ENCODE results near the gene CPSF4L.
"Not testable (repeated sequence)": the region's sequence is repeated elsewhere in the genome, so short reads cannot be mapped to it uniquely, and the experiment has no call there.

Gene CPSF4L

DNA sequence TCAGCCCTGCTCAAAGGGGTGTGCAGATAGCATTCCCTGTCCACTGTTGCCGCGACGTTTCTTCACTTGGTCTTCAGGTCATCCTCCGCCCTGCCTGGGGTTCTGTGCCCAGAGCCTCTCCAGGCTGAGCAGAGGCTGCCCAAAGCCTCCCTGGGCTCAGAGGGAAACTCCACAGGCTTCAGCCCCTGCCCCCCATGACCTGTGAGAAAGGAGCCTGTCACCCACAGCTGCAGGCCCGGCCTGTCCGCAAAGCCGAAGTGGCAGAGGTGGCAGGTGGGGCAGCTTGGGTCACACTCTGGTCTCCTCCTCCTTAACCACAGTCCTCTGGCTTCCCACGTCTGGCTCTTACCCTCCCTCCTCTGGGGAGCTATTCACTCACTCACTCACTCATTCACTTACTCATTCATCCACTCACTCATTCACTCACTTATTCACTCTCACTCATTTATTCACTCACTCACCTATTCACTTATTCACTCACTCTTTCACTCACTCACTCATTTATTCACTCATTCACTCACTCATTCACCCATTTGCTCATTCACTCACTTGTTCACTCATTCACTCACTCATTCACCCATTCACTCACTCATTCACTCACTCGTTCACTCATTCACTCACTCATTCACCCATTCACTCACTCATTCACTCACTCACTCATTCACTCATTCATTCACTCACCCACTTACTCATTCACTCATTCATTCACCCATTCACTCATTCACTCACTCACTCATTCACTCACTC is 7.1 kb upstream of the CPSF4L start:
- DNase-seq (ENCODE audit: low read depth in 2 of 2): no peak

DNA sequence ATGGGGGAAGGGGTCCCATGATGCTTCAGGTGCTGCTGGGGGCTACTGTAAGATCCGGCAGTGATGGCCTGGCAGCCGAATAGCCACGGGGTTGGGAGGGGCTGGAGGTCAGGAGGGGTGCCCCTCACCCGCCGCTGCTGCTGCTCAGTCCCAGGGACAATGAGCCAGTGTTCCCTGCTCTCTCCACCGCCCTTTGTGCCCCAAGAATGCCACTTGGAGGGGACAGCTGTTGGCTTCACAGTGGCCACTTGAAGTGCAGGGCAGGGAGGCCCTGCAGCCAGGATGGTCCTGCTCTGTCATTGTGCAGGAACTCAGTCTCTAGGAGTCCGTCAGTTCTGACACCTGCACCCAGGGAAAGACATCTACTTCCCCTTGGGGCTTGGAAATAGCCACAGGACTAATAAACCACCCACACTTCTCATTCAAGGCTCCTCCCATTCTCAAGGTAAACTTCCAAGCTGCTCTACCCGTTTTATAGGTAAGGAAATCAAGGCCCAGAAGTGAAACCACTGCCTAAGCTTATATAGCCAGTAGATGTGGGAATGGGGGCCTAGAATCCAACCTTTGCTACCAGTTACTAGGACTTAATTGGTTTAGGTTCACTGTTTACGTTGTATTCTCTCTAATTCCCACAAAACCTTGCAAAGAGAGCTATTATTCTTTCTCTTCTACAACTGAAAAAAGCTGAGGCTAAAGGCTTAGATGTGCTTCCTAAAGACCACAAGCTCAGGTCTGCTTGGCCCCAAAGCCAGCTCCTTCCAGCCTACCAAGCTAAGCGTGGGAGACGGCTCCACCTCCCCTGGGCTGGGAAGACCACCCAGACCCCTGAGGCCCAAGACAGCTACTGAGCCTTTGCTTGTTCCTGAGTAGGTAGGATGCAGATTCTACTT is 6.2 kb upstream of the CPSF4L start:
- DNase-seq (ENCODE audit: low read depth in 2 of 2): no peak

DNA sequence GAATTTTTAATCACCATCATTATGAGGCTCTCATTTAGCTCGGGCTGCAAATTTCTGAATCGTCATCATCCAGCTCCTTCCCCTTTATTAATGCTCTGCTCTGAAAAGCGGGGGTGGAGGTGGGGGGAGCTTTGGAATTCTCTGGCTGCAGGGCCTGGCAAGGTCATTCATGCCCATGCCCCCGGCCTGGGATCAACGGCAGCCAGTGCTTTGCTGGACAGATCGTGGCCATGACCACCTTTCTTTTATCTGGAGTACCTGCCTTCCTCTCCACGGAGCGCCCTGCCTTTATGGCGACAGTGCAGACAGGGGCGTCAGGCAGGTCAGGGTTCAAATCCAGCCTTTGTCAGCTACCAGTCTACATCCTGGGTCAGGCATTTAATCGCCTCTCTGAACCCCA is 5.1 kb upstream of the CPSF4L start:
- no peak for DNase-seq (ENCODE audit: low read depth in 2 of 2)

DNA sequence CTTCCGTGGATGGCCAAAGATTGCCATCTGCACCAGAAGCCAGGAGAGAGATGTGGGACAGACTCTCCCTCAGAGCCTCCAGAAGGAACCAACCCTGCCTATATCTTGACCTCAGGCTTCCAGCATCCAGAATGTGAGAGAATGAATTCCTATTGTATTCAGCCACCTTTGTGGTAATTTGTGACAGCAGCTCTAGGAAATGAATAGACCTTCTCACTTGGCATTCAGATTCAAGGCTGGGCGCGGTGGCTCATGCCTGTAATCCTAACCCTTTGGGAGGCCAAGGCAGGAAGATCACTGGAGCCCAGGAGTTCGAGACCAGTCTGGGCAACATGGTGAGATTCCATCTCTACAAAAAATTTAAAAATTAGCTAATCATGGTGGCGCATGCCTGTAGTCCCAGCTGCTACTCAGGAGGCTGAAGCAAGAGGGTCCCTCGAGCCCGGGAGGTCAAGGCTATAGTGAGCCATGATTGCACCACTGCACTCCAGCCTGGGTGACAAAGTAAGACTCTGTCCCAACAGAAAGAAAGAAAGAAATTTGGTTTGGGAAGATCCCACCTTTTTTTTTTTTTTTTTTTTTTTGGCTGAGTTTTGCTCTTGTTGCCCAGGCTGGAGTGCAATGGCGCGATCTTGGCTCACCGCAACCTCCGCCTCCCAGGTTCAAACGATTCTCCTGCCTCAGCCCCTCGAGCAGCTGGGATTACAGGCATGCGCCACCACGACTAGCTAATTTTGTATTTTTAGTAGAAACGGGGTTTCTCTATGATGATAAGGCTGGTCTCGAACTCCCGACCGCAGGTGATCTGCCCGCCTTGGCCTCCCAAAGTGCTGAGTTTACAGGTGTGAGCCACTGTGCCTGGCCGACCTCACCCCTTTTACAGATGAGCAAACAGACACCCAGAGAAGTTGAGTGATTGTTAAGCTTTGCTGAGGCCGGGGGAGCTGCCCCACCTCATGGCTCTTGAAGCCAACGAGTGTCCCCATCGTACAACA is 4.3 kb upstream of the CPSF4L start:
- no peak for DNase-seq (ENCODE audit: low read depth in 2 of 2)

DNA sequence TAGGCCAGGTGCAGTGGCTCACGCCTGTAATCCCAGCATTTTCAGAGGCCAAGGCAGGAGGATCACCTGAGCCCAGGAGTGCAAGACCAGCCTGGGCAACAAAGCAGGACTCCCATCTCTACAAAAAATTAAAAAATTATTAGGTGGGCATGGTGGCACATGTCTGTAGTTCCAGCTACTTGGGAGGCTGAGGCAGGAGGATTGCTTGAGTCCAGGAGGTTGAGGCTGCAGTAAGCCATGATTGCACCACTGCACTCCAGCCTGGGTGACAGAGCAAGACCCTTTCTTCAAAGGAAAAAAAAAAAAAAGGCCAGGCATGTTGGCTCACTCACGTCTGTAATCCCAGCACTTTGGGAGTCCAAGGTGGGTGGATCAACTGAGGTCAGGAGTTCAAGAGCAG is 2.8 kb upstream of the CPSF4L start:
- DNase-seq (ENCODE audit: low read depth in 2 of 2): not testable (repeated sequence)

DNA sequence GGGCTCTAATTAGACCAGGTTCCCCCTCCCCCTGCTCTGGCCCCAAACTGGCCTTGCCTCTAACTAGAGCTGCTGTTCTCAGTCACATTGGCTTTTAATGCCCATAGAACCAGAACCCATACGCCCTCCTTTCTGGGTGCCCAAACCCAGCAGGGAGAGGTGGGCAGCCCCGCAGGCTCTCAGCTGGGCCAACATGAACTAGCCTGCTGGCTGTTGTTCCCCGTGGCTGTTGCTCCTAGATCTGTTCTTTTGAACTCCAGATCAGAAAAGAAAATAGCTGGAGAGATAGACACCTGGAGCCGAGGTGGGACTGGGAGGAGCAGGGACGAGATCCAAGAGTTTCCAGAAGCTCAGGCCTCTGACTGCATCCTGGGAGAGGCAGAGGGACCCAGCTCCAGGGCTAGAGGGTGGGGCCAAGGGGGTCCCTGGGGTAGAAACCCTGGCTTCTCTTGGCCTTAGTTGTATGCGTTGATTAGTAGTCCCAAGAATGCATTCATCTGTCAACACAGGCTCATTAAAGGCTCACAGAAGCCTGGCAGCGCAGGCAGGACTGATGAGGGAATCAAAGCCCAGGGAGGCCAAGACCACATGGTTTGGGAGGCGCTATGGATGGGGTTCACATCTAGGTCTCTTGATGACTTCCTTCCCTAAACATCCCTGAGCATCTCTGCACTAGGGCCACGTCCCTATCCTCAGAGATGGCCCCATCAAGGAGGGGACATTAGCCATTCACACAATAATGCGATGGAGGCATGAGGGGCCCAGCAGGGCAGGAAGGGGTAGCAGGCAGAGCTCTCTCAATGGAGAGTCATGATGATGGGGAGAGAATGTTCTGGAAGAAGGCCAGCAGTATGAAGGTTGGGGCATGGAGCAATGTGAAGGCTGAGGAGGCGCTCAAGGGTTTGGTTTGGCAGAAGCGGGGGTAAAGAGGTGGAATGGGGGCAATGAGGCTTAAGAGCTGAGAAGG is 1.3 kb upstream of the CPSF4L start:
- DNase-seq (ENCODE audit: low read depth in 2 of 2): no peak

DNA sequence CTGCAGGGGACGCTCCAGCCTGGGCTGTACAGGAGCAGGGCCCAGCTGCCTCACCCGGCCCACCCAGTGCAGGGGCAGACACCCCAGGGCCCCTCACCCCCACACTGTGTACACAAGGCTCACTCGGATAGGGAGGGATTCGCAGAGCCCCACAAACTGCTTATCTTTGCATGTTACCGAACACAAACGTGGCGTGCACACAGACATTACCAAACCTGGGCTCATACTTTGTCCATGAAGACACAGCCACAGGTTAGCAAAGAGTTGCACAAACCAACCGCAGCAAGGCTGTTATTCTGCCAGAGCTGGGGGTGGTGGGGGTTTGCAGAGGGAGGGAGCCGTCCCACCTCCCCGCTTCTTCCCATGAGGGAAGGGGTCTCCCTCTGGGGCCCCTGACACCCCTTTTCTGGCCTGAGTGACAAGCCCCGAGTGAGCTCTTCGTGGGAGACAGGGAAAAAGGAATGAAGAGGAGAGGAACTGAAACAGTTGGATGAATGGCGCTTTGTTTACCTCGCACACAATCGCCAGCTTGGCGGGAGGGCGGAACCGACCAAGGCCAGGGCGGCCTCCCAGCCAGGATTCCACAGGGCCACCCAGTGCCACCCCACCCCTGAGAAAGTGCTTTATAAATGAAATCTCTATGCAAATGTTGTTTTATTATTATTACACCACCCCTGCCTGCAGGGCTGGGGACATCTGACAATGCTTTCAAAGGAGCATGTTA is 434 bp upstream of the CPSF4L start:
- DNase-seq (ENCODE audit: low read depth in 2 of 2): no peak

DNA sequence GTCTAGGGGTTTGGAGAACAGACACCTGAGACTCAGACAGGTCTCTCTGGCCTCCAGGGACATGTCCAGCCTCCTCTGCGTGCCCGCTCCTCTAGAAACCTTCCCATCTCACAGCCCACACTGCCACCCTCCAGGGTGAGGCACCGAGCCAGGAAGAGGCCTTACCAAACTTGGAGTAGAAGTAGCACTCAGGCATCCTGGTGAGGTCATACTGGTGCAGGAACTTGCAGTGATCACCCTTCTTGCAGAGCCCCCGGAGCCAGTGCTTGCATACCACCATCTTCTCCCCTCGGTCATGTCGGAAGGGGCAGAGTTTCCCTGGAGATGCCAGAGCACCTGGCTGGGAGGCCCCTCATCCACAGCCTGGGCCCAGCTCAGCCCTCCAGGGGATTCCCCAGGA is 4.2 kb downstream of the CPSF4L start:
- DNase-seq (ENCODE audit: low read depth in 2 of 2): no peak

DNA sequence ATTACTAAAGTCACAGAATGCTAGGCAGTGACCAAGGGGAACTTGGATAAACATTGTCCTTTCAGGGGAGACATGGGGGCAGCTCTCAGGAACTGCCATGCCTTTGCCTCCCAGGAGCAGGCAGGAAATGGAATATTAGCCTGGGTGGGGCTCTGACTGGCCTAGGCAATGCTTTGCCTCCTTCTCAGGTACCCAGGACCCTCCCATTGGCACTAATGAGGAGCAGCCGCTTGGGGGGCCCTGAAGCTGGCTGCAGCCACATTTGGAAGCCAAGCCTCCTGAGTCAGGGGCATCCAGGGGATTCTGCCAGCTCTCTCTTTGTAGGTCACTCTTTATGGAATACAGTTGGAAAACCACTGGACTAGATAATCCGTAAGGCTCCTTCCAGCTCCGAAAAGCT is 5.5 kb downstream of the CPSF4L start:
- DNase-seq (ENCODE audit: low read depth in 2 of 2): no peak

DNA sequence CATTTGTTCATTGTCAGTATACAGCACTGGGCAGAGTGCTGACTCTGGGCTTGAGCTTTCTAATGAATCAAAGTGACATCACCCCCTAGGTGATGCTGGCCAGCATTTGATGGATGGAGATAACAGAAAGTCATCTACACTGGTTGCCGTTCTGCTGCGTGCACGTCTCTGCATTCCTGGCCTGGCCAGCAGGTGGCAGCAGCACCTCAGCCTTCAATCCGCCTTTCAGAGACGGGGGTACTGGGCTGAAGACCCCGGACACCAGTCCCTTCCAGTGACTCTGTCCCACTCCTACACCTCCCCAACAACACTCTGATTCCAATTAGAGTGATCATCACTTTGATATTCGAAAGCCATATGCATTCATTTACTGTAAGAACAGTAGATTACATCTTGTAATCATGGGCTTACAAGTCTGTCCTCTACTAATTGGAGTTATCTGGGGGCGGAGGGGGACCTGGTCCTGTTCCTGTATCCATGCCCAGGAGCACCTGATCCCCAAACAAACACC is 6.0 kb downstream of the CPSF4L start:
- peak in 1 of 2 donors; percentile 10 for DNase-seq (ENCODE audit: low read depth in 2 of 2)

DNA sequence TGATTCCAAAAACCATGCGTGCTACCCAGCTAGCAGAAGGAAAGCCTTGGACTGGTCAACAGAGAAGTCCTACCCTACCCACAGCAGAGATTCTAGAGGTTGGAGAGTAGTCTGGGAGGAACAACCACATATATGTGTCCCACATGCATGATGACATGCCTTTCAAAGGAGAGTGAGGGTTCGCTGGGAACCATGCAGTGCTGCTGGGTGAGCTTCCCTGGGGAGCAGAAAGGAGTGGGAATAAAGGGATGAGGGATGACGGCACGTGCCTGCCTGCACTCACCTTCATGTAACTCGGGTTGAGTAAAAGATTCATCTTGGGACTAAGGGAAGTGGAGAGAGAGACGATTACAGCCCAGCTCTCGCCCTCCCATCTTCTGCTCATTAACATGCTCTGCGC is 9.8 kb downstream of the CPSF4L start:
- DNase-seq (ENCODE audit: low read depth in 2 of 2): no peak

DNA sequence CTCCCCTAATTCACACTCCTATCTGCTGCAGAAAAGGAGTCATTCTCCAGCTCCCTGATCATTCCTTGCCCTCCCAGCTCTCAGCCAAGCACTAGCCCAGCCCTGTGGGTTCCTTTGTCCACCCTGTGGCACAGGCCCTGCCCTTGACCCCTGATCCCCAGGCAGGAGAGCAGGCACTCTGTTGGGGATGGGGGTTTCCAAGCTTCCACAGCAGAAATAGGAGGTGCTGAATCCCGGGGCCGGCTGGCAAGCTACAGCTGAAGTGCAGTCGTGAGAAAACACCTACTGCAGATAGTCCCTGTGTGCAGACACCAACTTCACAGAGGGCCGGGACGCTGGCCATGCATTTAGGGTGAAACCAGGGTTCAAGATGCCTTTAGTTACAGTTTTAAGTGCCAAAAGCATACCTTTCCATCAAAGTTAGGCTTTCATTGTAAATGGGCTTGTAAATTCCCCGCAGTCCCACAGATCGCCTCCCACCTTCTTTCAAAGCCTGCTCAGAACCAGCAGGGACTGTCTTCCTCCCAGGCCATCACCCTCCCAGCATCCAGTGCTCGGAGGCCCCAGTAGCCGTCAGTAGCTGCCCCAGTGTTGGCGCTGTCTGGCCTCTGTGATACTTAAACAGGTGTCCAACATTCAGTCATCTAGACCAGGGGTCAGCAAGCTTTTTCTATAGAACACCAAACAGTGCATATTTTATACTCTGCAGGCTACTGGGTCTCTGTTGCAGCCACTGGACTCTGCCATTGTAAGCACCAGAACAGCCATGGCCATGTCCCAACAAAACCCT is 10.6 kb downstream of the CPSF4L start:
- DNase-seq (ENCODE audit: low read depth in 2 of 2): no peak

DNA sequence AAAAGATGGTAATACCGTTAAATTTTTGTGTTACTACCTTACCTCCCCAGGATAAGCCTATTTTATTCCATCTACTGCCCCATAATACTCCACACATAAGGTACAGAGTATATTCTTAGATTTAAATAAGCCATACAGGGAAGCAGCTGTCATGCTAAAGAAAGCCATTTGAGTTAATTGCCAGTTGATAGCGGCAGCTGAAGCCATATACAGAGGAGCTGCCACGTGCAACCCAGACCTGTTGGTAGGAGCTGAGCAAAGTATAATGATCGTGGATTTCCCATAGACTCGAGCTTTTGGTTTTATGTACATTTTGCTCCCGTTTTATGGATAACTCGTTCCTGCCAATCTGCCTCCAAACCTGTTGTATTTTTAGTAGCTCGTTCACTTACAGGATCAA is 12.0 kb downstream of the CPSF4L start:
- no peak for DNase-seq (ENCODE audit: low read depth in 2 of 2)

DNA sequence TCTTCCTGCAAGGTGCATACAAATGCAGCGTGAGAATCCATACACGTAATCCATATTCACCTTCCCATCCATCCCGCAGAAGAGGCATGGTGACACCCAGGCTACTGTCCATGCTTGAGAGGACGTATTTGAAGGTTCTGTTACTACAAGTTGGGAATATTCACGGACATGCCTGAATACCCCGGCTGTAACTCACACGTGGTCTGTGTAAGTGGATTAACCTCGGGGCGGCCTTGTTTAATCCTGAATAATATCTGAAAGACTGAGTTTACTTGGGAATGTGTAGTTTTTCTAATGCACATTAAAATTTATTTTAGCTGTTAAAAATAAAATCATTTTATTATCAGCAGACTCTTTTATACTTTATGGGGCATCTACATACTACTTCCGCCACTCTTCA is 13.1 kb downstream of the CPSF4L start:
- no peak for DNase-seq (ENCODE audit: low read depth in 2 of 2)

DNA sequence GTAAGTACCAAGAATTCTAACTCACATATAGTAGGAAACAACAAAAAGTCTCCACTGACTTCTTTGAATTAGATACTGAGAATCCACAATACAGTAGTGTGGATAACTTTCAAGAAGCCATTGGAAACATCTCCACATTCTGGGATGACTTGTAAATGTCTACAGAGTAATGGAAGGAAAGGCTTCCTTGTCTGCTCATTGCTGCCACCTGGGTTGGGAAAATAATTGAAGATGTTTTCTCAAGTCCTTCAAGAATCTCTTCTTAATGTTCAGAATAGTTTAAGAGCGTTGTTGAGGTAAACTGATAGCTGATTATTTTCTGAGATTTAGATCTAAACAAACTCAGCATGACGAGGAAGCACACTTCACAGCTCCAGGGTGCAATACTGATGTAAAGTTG is 14.0 kb downstream of the CPSF4L start:
- no peak for DNase-seq (ENCODE audit: low read depth in 2 of 2)

DNA sequence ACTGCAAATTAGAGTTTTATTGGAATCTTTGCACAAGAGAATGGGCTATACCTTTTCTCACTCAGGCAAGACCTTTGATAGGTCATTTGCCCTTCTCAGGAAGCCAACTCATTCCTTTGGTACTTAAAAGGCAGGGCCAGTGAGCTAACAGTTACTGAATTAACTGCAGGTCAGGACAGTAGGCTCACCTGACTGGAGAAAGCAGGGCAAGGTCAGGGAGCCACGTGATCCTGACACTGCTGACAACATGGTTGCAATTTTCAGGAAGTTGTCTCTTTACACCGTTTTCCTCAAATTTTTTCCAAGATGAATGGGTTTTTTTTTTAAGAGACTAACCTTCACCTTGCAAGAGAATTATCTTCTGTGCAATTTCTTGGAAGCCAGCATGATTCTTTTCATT is 21.1 kb downstream of the CPSF4L start:
- DNase-seq (ENCODE audit: low read depth in 2 of 2): no peak

DNA sequence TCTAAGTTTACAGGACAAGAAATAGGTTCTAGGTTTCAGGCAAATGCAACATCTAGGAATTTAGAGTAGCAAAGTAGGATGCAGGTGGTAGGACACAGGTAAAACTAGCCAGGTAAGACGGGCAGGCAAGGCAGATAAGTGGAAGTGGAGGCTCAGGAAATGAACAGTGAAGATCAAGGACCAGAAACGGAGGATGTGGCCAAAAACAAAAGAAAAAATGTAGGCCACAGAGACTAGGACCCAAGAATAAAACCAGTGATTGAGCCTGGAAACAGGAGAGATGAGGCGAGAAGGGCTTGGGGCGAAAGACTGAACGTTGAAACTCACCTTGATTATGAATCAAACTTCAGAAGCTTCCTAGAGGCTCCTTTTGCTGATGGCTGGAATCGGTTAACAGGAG is 24.0 kb downstream of the CPSF4L start:
- no peak for DNase-seq (ENCODE audit: low read depth in 2 of 2)

DNA sequence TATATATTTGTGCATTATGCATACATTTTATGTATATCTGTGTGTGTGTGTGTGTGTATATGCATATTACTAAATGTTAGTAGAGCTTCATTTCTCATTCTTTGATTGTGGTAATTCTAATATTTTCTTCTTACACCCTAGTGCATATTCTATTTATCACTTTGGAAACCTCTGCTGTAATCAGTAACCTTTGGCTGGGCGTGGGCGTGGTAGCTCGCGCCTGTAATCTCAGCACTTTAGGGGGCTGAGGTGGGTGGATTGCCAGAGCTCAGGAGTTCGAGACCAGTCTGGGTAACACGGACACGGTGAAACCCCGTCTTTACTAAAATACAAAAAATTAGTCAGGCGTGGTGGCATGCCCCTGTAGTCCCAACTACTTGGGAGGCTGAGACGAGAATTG is 26.9 kb downstream of the CPSF4L start:
- DNase-seq (ENCODE audit: low read depth in 2 of 2): no peak

Data from stimulated activated CD8-positive, alpha-beta memory T cell treated with anti-CD3 and anti-CD28 coated beads, Interleukin-15, amount 100 ng/mL, for 48 hours (primary cell).